ENCODE data around the gene GLRA1.

Gene GLRA1

GRCh38 chr5:151947931-151948608 lies 23.4 kb upstream of the GLRA1 start:
- Histone ChIP-seq H3K4me3 (ENCODE audit: low read depth, low read length) (no peak overlapping the region), H3K27ac (no peak overlapping the region), H3K4me1 (no peaks in the 10 kb centered on the region), H3K9me3 (ENCODE audit: control insufficient read depth, low read length) (no peaks in the 10 kb centered on the region), H3K79me2 (no peaks in the 10 kb centered on the region), H3K27me3 (ENCODE audit: control insufficient read depth, insufficient read depth, low read length) (no peaks in the 10 kb centered on the region), H3K4me2 (ENCODE audit: low read length) (no peak overlapping the region), H2AFZ (no peak overlapping the region), H3K9ac (no peak overlapping the region), H3K36me3 (ENCODE audit: control insufficient read depth, insufficient read depth, low read length) (no peaks in the 10 kb centered on the region)
- TF ChIP-seq CTCF (IDR thresholded peaks at IDR 0.05), result no peak

GRCh38 chr5:151937851-151938250 lies 13.2 kb upstream of the GLRA1 start:
- H3K9ac ChIP-seq, result no peak overlapping the region
- peak overlapping the region; percentile 9 for H3K27ac ChIP-seq
- TF ChIP-seq CTCF (IDR thresholded peaks at IDR 0.05), result no peak
- H3K4me1 ChIP-seq, result peaks cover 8% of the 10 kb centered on the region
- H2AFZ ChIP-seq, result peak overlapping the region; percentile 48
- no peak overlapping the region for H3K4me2 ChIP-seq (ENCODE audit: low read length)
- H3K27me3 ChIP-seq (ENCODE audit: control insufficient read depth, insufficient read depth, low read length), result no peaks in the 10 kb centered on the region
- H3K4me3 ChIP-seq (ENCODE audit: low read depth, low read length), result no peak overlapping the region
- no peaks in the 10 kb centered on the region for H3K79me2 ChIP-seq
- H3K9me3 ChIP-seq (ENCODE audit: control insufficient read depth, low read length), result no peaks in the 10 kb centered on the region
- no peaks in the 10 kb centered on the region for H3K36me3 ChIP-seq (ENCODE audit: control insufficient read depth, insufficient read depth, low read length)

GRCh38 chr5:151935135-151935695 lies 10.6 kb upstream of the GLRA1 start:
- H3K36me3 ChIP-seq (ENCODE audit: control insufficient read depth, insufficient read depth, low read length), result no peaks in the 10 kb centered on the region
- H3K79me2 ChIP-seq, result no peaks in the 10 kb centered on the region
- no peaks in the 10 kb centered on the region for H3K9me3 ChIP-seq (ENCODE audit: control insufficient read depth, low read length)
- no peak overlapping the region for H2AFZ ChIP-seq
- peaks cover 8% of the 10 kb centered on the region for H3K4me1 ChIP-seq
- H3K9ac ChIP-seq, result no peak overlapping the region
- no peaks in the 10 kb centered on the region for H3K27me3 ChIP-seq (ENCODE audit: control insufficient read depth, insufficient read depth, low read length)
- no peak overlapping the region for H3K27ac ChIP-seq
- no peak overlapping the region for H3K4me3 ChIP-seq (ENCODE audit: low read depth, low read length)
- no peak for TF ChIP-seq CTCF (IDR thresholded peaks at IDR 0.05)
- H3K4me2 ChIP-seq (ENCODE audit: low read length), result no peak overlapping the region

GRCh38 chr5:151931260-151931659 lies 6.6 kb upstream of the GLRA1 start:
- H3K79me2 ChIP-seq, result no peaks in the 10 kb centered on the region
- no peaks in the 10 kb centered on the region for H3K36me3 ChIP-seq (ENCODE audit: control insufficient read depth, insufficient read depth, low read length)
- no peak overlapping the region for H3K4me3 ChIP-seq (ENCODE audit: low read depth, low read length)
- H3K9me3 ChIP-seq (ENCODE audit: control insufficient read depth, low read length), result no peaks in the 10 kb centered on the region
- H2AFZ ChIP-seq, result no peak overlapping the region
- H3K4me2 ChIP-seq (ENCODE audit: low read length), result no peak overlapping the region
- no peaks in the 10 kb centered on the region for H3K4me1 ChIP-seq
- no peak overlapping the region for H3K27ac ChIP-seq
- H3K27me3 ChIP-seq (ENCODE audit: control insufficient read depth, insufficient read depth, low read length), result no peaks in the 10 kb centered on the region
- no peak for TF ChIP-seq CTCF (IDR thresholded peaks at IDR 0.05)
- no peak overlapping the region for H3K9ac ChIP-seq

- H3K27me3 ChIP-seq (ENCODE audit: control insufficient read depth, insufficient read depth, low read length), result no peaks in the 10 kb centered on the region
- peak overlapping the region; percentile 65 for H3K27ac ChIP-seq
- no peaks in the 10 kb centered on the region for H3K9me3 ChIP-seq (ENCODE audit: control insufficient read depth, low read length)
- H2AFZ ChIP-seq, result peak overlapping the region; percentile 87
- H3K4me2 ChIP-seq (ENCODE audit: low read length), result no peak overlapping the region
- no peaks in the 10 kb centered on the region for H3K36me3 ChIP-seq (ENCODE audit: control insufficient read depth, insufficient read depth, low read length)
- H3K9ac ChIP-seq, result no peak overlapping the region
- H3K4me3 ChIP-seq (ENCODE audit: low read depth, low read length), result no peak overlapping the region
- peaks cover 6% of the 10 kb centered on the region for H3K79me2 ChIP-seq
- TF ChIP-seq CTCF (IDR thresholded peaks at IDR 0.05), result no peak
- peaks cover 5% of the 10 kb centered on the region for H3K4me1 ChIP-seq
Measured at GRCh38 chr5:151926188-151926587, 1.5 kb upstream of the GLRA1 start.

All from parathyroid adenoma (tissue), 2 donors.